ENCODE results near the gene NOC4L.
A peak's percentile ranks its signal among the peaks of the same experiment; 100 is the strongest.
"Not testable (repeated sequence)": the region's sequence is repeated elsewhere in the genome, so short reads cannot be mapped to it uniquely, and the experiment has no call there.

Gene NOC4L

GRCh38 chr12:132124766-132125425, 19.4 kb upstream of the NOC4L start:
- DNase-seq, result peak; percentile 98

DNA sequence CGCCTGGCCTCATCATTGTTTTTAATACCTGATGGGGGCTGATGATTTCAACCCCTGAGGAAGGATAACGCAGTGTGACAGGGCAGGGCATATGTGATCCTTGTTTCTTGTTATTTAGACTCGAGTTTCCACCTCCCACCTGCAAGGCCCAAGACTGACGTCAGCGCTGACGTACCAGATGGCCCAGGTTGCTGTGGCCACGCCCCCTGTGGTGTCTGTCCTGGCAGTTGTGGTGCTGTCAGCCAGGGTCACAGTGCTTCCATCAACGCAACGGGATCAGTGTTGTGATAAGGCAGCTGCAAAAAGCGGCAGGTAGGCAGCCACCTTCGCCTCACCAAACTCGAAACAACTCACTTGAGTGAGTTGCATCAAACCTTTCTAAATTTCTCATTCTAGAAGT, 18.5 kb upstream of the NOC4L start:
- DNase-seq, result no peak

DNA sequence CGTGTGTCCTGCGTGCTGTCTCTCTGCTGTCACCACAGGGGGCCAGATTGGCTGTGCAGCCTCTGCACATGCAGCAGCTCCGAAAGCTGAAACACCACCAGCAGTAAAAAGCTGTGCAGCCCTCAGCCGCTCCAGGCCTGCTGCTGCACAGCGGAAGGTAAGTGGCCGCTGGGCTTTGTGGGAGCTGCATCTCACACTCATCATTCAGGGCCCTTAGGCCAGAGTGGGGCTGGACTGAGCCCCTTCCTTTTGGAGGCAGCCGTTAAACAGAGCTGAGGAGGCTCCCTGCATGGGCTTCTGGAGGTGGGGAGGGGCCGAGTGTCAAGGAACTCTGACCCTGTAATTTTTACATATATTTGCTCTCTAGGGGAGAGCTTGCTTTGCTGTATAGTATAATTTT, 17.2 kb upstream of the NOC4L start:
- no peak for DNase-seq

GRCh38 chr12:132129007-132129406, 15.2 kb upstream of the NOC4L start:
- DNase-seq, result no peak

GRCh38 chr12:132130690-132131089, 13.6 kb upstream of the NOC4L start:
- no peak for DNase-seq

- no peak for DNase-seq
These were observed 13.0 kb upstream of the NOC4L start for GRCh38 chr12:132131229-132131628.

DNA sequence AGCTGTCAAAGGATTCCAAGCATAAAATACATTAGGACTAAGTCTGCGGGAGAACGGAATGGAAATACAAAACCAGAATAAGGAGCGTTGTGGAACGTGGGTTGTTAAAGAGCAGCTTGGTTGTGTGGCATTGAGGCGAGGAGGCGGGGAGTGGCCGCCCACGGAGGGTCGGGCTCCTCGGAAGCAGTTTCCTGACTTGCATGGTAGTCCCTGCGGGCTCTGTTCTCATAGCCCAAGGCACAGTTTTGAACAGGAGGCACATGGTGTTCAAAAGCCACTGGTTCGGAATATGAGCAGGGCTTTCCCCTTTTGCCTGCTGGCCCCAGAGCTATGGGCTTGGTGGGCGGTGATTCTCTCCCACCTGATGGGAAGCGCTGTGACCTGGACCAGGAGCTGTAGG, 12.3 kb upstream of the NOC4L start:
- DNase-seq, result no peak

GRCh38 chr12:132132609-132133430, 11.4 kb upstream of the NOC4L start:
- DNase-seq, result no peak

- DNase-seq, result no peak
These were observed 10.2 kb upstream of the NOC4L start for GRCh38 chr12:132133952-132134652.

DNA sequence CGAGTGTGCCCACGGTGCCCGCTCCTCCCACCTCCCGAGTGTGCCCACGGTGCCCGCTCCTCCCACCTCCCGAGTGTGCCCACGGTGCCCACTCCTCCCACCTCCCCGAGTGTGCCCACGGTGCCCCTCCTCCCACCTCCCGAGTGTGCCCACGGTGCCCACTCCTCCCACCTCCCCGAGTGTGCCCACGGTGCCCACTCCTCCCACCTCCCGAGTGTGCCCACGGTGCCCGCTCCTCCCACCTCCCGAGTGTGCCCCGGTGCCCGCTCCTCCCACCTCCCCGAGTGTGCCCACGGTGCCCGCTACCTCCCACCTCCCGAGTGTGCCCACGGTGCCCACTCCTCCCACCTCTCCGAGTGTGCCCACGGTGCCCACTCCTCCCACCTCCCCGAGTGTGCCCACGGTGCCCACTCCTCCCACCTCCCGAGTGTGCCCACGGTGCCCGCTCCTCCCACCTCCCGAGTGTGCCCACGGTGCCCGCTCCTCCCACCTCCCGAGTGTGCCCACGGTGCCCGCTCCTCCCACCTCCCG, 9.5 kb upstream of the NOC4L start:
- DNase-seq, result not testable (repeated sequence)

DNA sequence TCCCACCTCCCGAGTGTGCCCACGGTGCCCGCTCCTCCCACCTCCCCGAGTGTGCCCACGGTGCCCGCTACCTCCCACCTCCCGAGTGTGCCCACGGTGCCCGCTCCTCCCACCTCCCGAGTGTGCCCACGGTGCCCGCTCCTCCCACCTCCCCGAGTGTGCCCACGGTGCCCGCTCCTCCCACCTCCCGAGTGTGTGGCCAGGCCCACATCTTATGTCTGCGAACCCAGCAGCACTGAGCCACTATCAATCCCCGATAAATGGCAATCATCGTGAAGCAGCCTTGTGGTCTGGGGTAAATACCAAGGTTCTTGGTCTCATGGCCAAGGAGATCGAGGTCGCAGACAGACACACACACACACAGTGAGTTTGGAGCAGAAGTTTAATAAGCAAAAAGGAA, 8.0 kb upstream of the NOC4L start:
- not testable (repeated sequence) for DNase-seq

- no peak for DNase-seq
These were observed 6.7 kb upstream of the NOC4L start for GRCh38 chr12:132137483-132138125.

DNA sequence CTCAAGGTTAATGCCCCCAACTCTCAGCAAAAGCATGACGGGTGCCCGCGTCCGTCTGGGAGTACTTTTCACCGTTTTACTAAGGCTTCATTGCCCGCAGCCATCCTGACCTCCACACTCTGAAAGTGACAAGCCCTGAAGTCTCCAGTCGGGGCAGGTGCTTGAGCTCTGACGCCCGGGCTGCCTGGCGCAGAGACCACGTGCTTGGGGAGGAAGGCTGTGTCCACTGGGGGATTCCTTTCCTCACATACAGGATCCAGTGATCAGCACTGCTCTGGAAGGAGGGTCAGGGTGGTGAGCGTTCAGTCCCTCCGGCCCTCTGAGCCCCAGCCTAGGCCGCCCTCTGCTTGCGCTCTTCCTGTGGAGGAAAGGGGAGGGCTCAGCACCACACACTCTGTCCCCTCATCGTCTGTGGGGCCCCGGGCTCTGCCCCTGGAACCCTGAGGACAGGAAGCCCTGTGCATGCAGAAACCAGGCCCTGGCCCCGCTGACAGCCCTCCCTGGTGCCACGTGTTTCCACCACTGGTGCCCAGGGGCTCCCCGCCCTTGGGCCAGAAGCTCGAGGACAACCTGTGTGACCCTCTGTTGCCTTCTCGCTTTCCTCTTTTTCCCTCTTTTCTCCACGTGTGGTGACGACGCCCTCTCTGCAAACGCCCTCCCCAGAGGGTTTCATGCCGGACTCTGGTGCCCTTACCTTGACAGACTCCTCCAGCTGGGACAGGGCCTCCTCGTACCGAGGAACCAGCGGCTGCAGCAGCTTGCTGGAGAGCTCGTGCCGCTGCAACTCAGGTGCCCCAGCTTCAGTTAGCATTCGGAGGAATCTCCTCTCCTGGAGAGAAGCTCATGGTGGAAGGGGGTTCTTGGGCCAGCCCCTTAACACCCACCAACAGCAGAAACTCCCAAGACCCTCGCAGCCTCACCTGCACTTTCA, 5.1 kb upstream of the NOC4L start:
- no peak for DNase-seq

GRCh38 chr12:132139912-132140311, 4.3 kb upstream of the NOC4L start:
- no peak for DNase-seq

GRCh38 chr12:132140501-132140900, 3.8 kb upstream of the NOC4L start:
- DNase-seq, result no peak

GRCh38 chr12:132140918-132141841, 3.1 kb upstream of the NOC4L start:
- DNase-seq, result no peak

DNA sequence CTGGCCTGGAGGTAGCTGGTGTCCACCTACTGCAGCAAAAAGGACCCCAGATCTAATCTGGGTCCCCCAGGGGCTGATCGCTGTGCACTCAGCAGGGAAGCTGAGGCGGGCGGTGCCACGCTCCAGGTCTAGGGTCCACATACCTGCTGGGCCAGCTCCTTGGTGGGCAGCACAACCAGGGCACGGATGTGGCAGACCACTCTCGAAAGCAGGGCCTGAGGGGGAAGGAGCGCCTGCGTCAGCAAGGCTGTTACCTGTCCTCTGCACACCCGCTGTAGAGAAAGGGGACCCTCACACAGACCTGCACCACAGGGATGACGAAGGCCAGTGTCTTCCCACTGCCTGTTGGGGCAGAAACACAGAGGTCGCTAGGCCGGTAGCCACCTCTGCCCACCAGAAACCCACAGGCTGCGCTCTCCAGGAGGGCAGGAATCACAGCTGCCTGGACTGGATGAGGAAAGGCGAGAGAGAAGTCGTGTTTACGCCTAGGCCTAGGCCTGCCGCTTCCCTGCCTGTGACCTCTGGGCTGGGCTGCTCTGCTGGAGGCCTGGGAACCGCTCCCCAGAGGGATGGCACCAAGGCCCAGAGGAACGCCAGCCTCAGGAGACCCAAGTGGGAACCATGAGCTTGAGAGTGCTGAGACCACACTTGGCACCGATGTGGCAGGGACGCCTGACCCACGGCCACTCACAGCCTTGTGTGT, 2.1 kb upstream of the NOC4L start:
- no peak for DNase-seq

DNA sequence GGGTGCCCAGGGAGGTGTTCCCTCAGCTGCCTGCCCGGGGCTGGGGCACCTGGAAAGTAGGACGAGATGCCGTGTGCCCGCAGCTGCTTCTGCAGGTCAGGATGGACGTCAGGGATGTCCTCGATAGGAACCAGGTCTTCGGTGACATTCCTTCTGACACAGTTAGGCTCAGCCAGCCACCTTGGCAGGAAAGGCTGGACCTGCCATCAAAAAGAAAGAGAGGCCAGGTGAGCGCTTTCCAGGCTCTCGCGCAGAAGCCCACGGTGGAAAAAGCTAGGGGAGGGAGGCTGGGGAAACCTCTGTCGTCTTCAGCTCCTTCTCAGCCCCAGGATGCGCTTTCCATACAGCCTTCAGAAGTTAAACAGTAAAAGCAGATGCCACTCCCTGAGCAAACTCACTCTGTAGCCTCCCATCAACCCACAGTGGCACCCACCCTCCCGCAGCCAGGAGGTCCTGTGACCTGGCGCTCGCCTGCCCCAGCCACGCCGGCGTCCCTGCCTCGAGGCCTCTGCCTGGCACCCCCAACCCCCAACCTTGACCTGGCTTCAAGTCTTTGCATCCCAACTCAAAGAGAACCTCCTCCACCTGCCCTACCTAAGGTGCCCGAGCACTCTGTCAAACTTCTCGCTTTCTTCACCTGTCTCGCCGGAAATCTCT, 1.4 kb upstream of the NOC4L start:
- DNase-seq, result no peak

DNA sequence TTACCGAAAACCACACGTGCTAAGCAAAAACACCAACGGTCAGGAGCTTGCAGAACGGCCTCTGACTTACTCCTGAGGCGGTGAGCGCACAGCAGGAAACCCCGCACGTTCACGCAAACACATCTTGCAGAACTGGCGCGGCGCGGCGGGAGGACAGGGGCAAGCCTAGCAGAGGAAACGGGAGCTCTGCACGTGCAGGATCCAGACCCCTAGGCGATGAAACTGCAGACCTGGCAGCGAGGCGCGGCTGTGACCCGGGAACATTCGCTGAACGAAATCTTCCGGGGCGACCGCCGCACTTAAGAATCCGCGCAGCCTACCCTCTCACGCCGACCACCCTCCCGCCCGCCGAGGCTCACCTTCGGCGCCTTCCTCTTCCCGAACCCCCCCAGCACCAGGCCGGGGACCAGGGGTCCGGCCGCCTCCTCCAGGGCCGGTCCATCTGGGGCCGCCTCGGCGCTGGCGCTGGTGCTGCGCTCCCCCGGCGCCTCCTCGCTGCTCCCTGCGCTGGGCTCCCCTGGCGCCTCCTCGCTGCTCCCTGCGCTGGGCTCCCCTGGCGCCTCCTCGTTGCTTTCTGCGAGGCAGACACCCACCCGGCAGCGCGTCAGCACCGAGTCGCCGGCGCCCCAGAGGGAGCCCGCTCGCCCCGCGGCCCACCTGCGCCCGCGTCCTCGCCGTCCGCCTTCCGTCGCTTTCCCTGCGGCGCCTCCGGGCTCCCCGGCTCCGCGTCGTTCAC, 753 bp upstream of the NOC4L start:
- no peak for DNase-seq

Data from GF-D8 (cell line).